ENCODE measurements around the gene ZNF692.

ZNF692 gene

GRCh38 chr1:248841702-248842395, 17.0 kb downstream of the ZNF692 start:
- Histone ChIP-seq H3K36me3 (peaks cover 33% of the 10 kb centered on the region), H3K9me3 (no peaks in the 10 kb centered on the region), H3K4me1 (ENCODE audit: control insufficient read depth in 1 of 2, insufficient read depth in 1 of 2, low read depth in 1 of 2, low read length in 1 of 2) (peaks cover 18 to 19% of the 10 kb centered on the region in 2 experiments), H3K4me3 (ENCODE audit: low read depth in 1 of 2, low read length in 1 of 2) (no peak overlapping the region), H3K27me3 (no peaks in the 10 kb centered on the region), H3K27ac (no peak overlapping the region)
- TF ChIP-seq, protein P1, sequence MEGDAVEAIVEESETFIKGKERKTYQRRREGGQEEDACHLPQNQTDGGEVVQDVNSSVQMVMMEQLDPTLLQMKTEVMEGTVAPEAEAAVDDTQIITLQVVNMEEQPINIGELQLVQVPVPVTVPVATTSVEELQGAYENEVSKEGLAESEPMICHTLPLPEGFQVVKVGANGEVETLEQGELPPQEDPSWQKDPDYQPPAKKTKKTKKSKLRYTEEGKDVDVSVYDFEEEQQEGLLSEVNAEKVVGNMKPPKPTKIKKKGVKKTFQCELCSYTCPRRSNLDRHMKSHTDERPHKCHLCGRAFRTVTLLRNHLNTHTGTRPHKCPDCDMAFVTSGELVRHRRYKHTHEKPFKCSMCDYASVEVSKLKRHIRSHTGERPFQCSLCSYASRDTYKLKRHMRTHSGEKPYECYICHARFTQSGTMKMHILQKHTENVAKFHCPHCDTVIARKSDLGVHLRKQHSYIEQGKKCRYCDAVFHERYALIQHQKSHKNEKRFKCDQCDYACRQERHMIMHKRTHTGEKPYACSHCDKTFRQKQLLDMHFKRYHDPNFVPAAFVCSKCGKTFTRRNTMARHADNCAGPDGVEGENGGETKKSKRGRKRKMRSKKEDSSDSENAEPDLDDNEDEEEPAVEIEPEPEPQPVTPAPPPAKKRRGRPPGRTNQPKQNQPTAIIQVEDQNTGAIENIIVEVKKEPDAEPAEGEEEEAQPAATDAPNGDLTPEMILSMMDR (IDR thresholded peaks at IDR 0.05): peak; percentile 43

DNA sequence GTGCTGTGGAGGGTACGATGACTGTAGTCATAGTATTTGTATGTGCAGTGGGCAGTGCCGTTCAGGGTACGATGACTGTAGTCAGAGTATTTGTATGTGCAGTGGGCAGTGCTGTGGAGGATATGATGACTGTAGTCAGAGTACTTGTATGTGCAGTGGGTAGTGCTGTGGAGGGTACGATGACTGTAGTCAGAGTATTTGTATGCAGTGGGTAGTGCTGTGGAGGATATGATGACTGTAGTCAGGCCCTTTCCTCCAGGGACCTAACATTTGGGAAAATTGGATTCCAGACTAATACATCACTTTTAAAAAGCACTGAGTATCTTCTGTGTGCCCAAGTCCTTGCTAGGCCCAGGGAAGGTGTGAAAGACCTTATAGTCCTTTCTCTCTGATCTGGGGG, 17.9 kb downstream of the ZNF692 start:
- H3K9me3 ChIP-seq: no peaks in the 10 kb centered on the region
- H3K36me3 ChIP-seq: peaks cover 24% of the 10 kb centered on the region
- no peaks in the 10 kb centered on the region for H3K27me3 ChIP-seq
- no peak overlapping the region for H3K27ac ChIP-seq
- H3K4me3 ChIP-seq (ENCODE audit: low read depth in 1 of 2, low read length in 1 of 2): no peak overlapping the region
- TF ChIP-seq, protein P1 (IDR thresholded peaks at IDR 0.05): no peak
- H3K4me1 ChIP-seq (ENCODE audit: control insufficient read depth in 1 of 2, insufficient read depth in 1 of 2, low read depth in 1 of 2, low read length in 1 of 2): peaks cover 19 to 20% of the 10 kb centered on the region in 2 experiments

DNA sequence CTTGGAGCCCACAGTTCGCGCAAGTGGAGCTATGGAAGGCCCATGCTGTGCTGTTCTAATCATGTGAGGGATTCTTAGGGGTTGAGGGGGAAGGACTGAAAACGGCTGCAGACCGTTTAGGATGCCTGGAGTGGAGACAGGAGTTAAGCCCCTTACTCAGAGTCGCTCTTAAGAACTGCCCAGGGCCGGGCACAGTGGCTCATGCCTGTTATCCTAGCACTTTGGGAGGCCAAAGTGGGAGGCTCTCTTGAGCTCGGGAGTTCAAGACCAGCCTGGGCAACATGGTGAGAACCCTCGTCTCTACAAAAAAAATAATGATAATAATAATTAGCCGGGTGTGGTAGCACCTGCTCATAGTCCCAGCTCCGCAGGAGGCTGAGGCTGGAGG, 19.7 kb downstream of the ZNF692 start:
- Histone ChIP-seq H3K27ac (peak overlapping the region; percentile 99), H3K4me1 (ENCODE audit: control insufficient read depth in 1 of 2, insufficient read depth in 1 of 2, low read depth in 1 of 2, low read length in 1 of 2) (peaks cover 24 to 30% of the 10 kb centered on the region in 2 experiments), H3K4me3 (ENCODE audit: low read depth in 1 of 2, low read length in 1 of 2) (peak overlapping the region; percentile 81 to 93), H3K36me3 (peaks cover 7% of the 10 kb centered on the region), H3K27me3 (no peaks in the 10 kb centered on the region), H3K9me3 (no peaks in the 10 kb centered on the region)
- TF ChIP-seq, protein P1 (IDR thresholded peaks at IDR 0.05): no peak

GRCh38 chr1:248838357-248839167, 20.3 kb downstream of the ZNF692 start:
- no peaks in the 10 kb centered on the region for H3K9me3 ChIP-seq
- peaks cover 7% of the 10 kb centered on the region for H3K36me3 ChIP-seq
- TF ChIP-seq, protein P1 (IDR thresholded peaks at IDR 0.05): peak; percentile 48
- peak overlapping the region; percentile 81 to 93 for H3K4me3 ChIP-seq (ENCODE audit: low read depth in 1 of 2, low read length in 1 of 2)
- H3K4me1 ChIP-seq (ENCODE audit: control insufficient read depth in 1 of 2, insufficient read depth in 1 of 2, low read depth in 1 of 2, low read length in 1 of 2): peaks cover 25 to 36% of the 10 kb centered on the region in 2 experiments
- H3K27me3 ChIP-seq: no peaks in the 10 kb centered on the region
- peak overlapping the region; percentile 99 for H3K27ac ChIP-seq

DNA sequence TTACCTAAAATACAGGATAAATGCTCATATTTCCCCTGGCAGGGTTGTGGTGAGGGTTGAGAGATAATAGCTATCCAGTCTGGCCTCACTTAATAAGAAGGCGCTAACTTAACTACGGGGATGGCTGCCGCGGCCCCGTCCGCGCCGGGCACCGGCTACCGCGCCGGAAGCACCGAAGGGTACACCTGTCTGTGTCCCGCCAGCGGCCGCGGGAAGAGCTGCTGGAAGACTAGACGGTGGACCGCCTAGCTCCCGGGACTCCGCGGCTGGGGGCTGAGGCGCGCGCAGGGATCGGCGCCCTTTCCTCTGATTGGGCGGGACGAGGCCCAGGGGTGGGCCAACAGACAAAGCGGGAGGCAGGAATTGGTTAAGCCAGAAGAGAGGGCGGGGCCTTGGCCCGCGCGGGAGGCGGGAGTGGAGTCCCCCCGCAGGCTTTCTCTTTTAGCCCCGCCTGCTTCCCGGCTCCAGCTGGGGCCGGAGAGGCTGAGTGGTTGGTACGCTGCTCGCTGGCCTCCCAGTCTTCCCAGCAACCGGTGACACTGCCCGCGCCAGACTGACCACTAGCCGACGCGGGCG, 21.0 kb downstream of the ZNF692 start, which contains the start of gene ZNF672:
Gene ZNF672 (plus strand): TSS at position 444 of the 576 bp plus-strand sequence. CDS start 9,051 bp downstream, outside the sequence.
- peaks cover 4% of the 10 kb centered on the region for H3K36me3 ChIP-seq
- TF ChIP-seq, protein P1 (IDR thresholded peaks at IDR 0.05): peak; percentile 52
- no peaks in the 10 kb centered on the region for H3K27me3 ChIP-seq
- H3K4me3 ChIP-seq (ENCODE audit: low read depth in 1 of 2, low read length in 1 of 2): peak within 1 kb of the TSS; percentile 81 to 93
- peaks cover 25 to 37% of the 10 kb centered on the region in 2 experiments for H3K4me1 ChIP-seq (ENCODE audit: control insufficient read depth in 1 of 2, insufficient read depth in 1 of 2, low read depth in 1 of 2, low read length in 1 of 2)
- no peaks in the 10 kb centered on the region for H3K9me3 ChIP-seq
- H3K27ac ChIP-seq: peak within 1 kb of the TSS; percentile 99
